ENCODE data around the gene ZIK1. TPM values are rescaled to one million over a fixed set of nuclear protein-coding genes. Genes with fewer than 3 reads are reported as not detected.

The ZIK1 gene
- total and polyA plus RNA-seq, 2 donors (not counting 1 experiment from before 2014, with no cell fraction given): 5.3 to 21.8 TPM

DNA sequence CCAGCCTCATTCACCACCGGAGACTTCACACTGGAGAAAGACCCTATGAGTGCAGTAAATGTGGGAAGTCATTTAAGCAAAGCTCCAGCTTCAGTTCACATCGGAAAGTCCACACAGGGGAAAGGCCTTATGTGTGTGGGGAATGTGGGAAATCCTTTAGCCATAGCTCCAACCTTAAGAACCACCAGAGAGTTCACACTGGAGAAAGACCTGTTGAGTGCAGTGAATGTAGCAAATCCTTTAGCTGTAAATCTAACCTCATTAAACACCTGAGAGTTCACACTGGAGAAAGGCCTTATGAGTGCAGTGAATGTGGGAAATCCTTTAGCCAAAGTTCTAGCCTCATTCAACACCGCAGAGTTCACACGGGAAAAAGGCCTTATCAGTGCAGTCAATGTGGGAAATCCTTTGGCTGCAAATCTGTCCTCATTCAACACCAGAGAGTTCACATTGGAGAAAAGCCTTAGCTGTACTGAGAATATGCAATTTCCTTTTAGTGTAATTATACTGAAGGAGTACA lies 57.8 kb downstream of the ZIK1 start:
- no peaks in the 10 kb centered on the region for H3K79me2 ChIP-seq (ENCODE audit: control insufficient read depth, insufficient read depth, low read length)
- no peak overlapping the region for H2AFZ ChIP-seq (ENCODE audit: insufficient read depth, low read depth, low read length, poor library complexity, severe bottlenecking)
- 97% methylated on average over 3 of the region's 4 CpGs for WGBS (ENCODE audit: insufficient coverage)
- Mint-ChIP-seq H3K9me3 (ENCODE audit: insufficient read depth) (peaks cover 32% of the 10 kb centered on the region), H3K27ac (no peak overlapping the region), H3K27me3 (no peaks in the 10 kb centered on the region), H3K4me3 (no peak overlapping the region), H3K4me1 (no peaks in the 10 kb centered on the region)
- H3K9me3 ChIP-seq (ENCODE audit: control extremely low read depth in 1 of 3, control insufficient read depth in 2 of 3, insufficient read depth in 1 of 3, low read length in 2 of 3): peaks cover 19 to 54% (median 36%) of the 10 kb centered on the region in 3 donors
- no peak overlapping the region for H3K27ac ChIP-seq (ENCODE audit: low read length in 2 of 2)
- ATAC-seq (ENCODE audit: low read depth) (no peak), DNase-seq (no peak)
- H3K4me1 ChIP-seq (ENCODE audit: control insufficient read depth in 2 of 2, insufficient read depth in 2 of 2, low read length in 2 of 2): no peaks in the 10 kb centered on the region
- H3K4me2 ChIP-seq (replicated peaks; ENCODE audit: low read depth, low read length, poor library complexity, severe bottlenecking): no peak overlapping the region
- ChIA-PET POLR2A (no interaction called here), CTCF (no interaction called here)
- intact Hi-C loops (cut with micrococcal nuclease): no loop called here
- no peak for TF ChIP-seq EZH2 (IDR thresholded peaks at IDR 0.05; ENCODE audit: borderline replicate concordance, insufficient read depth, low read depth, low read length, poor library complexity, severe bottlenecking)
- TF ChIP-seq, protein P1, sequence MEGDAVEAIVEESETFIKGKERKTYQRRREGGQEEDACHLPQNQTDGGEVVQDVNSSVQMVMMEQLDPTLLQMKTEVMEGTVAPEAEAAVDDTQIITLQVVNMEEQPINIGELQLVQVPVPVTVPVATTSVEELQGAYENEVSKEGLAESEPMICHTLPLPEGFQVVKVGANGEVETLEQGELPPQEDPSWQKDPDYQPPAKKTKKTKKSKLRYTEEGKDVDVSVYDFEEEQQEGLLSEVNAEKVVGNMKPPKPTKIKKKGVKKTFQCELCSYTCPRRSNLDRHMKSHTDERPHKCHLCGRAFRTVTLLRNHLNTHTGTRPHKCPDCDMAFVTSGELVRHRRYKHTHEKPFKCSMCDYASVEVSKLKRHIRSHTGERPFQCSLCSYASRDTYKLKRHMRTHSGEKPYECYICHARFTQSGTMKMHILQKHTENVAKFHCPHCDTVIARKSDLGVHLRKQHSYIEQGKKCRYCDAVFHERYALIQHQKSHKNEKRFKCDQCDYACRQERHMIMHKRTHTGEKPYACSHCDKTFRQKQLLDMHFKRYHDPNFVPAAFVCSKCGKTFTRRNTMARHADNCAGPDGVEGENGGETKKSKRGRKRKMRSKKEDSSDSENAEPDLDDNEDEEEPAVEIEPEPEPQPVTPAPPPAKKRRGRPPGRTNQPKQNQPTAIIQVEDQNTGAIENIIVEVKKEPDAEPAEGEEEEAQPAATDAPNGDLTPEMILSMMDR (IDR thresholded peaks at IDR 0.05): no peak
- H3K9ac ChIP-seq (ENCODE audit: low read length): no peak overlapping the region
- H3K36me3 ChIP-seq (replicated peaks in 1 of 2; ENCODE audit: control extremely low read depth in 1 of 2, control insufficient read depth in 1 of 2, extremely low read depth in 1 of 2, insufficient read depth in 2 of 2, low read length in 1 of 2): peaks cover 31 to 56% of the 10 kb centered on the region in 2 experiments
- peak overlapping the region in 1 of 5 experiments; percentile 4 for H3K4me3 ChIP-seq (ENCODE audit: control extremely low read depth in 1 of 5, extremely low read depth in 1 of 5, insufficient read depth in 1 of 5, low read depth in 2 of 5, low read length in 4 of 5)
- H4K20me1 ChIP-seq (ENCODE audit: control insufficient read depth, insufficient read depth, low read length, poor library complexity, severe bottlenecking): no peaks in the 10 kb centered on the region
- no peaks in the 10 kb centered on the region for H3K27me3 ChIP-seq (replicated peaks in 1 of 4; ENCODE audit: control extremely low read depth in 1 of 4, control insufficient read depth in 3 of 4, insufficient read depth in 4 of 4, low read length in 3 of 4)

DNA sequence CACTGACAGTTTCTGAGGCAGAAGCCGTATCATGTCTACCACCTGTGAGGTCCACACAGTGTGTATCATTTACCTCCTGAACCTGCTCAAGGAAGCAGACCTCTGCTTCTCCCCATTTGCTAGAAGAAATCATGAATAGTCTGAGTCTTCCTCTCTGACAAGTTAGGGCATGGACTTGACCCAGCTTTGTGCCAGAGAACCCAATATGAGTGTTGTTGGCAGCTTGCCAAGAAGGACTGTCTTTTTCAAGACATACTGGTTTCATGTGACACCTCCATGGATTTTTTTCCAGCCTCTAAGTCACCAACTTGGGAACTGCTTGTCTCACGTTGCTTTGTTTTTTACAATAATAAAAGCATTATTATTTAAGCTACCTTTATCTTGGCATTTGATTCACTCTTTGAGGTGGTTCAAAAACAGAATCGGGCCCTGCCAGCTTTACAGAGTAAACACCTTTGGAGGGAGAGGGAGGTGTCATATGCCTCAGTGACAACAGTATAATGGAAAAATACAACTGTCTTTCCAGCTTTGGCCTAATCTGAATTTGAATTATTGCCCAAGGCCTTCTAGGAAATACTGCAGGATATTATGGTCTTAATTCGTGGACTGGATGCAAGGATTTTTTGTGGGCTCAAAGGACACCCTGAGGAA lies 58.6 kb downstream of the ZIK1 start:
- no peak overlapping the region for H3K9ac ChIP-seq (ENCODE audit: low read length)
- ChIA-PET CTCF (no interaction called here), POLR2A (no interaction called here)
- no peaks in the 10 kb centered on the region for H3K4me1 Mint-ChIP-seq
- H3K36me3 ChIP-seq (replicated peaks in 1 of 2; ENCODE audit: control extremely low read depth in 1 of 2, control insufficient read depth in 1 of 2, extremely low read depth in 1 of 2, insufficient read depth in 2 of 2, low read length in 1 of 2): peaks cover 31 to 52% of the 10 kb centered on the region in 2 experiments
- no peaks in the 10 kb centered on the region for H4K20me1 ChIP-seq (ENCODE audit: control insufficient read depth, insufficient read depth, low read length, poor library complexity, severe bottlenecking)
- no peaks in the 10 kb centered on the region for H3K4me1 ChIP-seq (ENCODE audit: control insufficient read depth in 2 of 2, insufficient read depth in 2 of 2, low read length in 2 of 2)
- H3K79me2 ChIP-seq (ENCODE audit: control insufficient read depth, insufficient read depth, low read length): no peaks in the 10 kb centered on the region
- H2AFZ ChIP-seq (ENCODE audit: insufficient read depth, low read depth, low read length, poor library complexity, severe bottlenecking): no peak overlapping the region
- H3K4me2 ChIP-seq (replicated peaks; ENCODE audit: low read depth, low read length, poor library complexity, severe bottlenecking): no peak overlapping the region
- no peak overlapping the region for H3K27ac ChIP-seq (ENCODE audit: low read length in 2 of 2)
- no peak overlapping the region for H3K4me3 Mint-ChIP-seq
- peaks cover 25% of the 10 kb centered on the region for H3K9me3 Mint-ChIP-seq (ENCODE audit: insufficient read depth)
- H3K27ac Mint-ChIP-seq: no peak overlapping the region
- intact Hi-C loops (cut with micrococcal nuclease): no loop called here
- TF ChIP-seq, protein P1 (IDR thresholded peaks at IDR 0.05): no peak
- no peak for TF ChIP-seq EZH2 (IDR thresholded peaks at IDR 0.05; ENCODE audit: borderline replicate concordance, insufficient read depth, low read depth, low read length, poor library complexity, severe bottlenecking)
- no peak for ATAC-seq (ENCODE audit: low read depth)
- peaks cover 17 to 47% (median 33%) of the 10 kb centered on the region in 3 donors for H3K9me3 ChIP-seq (ENCODE audit: control extremely low read depth in 1 of 3, control insufficient read depth in 2 of 3, insufficient read depth in 1 of 3, low read length in 2 of 3)
- no peak for DNase-seq
- no peaks in the 10 kb centered on the region for H3K27me3 Mint-ChIP-seq
- WGBS (ENCODE audit: insufficient coverage): 85% methylated on average over 2 of the region's 4 CpGs
- no peak overlapping the region for H3K4me3 ChIP-seq (ENCODE audit: control extremely low read depth in 1 of 5, extremely low read depth in 1 of 5, insufficient read depth in 1 of 5, low read depth in 2 of 5, low read length in 4 of 5)
- H3K27me3 ChIP-seq (replicated peaks in 1 of 4; ENCODE audit: control extremely low read depth in 1 of 4, control insufficient read depth in 3 of 4, insufficient read depth in 4 of 4, low read length in 3 of 4): no peaks in the 10 kb centered on the region

Data from B cell (primary cell).